HG03342 (cell line): ENCODE measurements around the gene GALNT11.
"Not testable (repeated sequence)": the region's sequence is repeated elsewhere in the genome, so short reads cannot be mapped to it uniquely, and the experiment has no call there.

Experiments
- ATAC-seq: cut with Tn5 transposase; IDR thresholded peaks from one replicate; pipeline ENCODE4 v1.9.1; 2021; ENCODE audit warnings: mild to moderate bottlenecking, moderate library complexity; ENCODE audit not compliant: unreplicated experiment

Gene GALNT11

DNA sequence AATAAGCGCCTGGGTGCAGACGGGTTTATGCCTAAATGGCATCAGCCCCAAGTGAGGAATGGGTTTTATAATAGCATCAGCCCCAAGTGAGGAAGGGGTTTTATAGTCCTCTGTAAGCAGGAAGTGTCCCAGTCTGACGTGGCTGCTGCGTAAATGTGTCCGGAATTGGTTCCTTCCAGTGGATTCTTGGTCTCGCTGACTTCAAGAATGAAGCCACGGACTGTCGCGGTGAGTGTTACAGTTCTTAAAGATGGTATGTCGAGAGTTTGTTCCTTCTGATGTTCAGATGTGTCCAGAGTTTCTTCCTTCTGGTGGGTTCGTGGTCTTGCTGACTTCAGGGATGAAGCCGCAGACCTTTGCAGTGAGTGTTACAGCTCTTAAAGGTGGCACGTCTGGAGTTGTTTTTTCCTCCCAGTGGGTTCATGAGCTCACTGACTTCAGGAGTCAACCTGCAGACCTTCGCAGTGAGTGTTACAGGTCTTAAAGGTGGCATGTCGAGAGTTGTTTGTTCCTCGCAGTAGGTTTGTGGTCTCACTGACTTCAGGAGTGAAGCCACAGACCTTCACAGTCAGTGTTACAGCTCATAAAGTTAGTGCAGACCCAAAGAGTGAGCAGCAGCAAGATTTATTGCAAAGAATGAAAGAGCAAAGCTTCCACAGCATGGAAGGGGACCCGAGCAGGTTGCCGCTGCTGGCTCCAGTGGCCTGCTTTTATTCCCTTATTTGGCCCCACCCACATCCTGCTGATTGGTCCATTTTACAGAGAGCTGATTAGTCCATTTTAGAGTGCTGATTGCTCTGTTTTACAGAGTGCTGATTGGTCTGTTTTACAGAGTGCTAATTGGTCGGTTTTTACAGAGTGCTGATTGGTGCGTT lies 2.3 kb downstream of the GALNT11 start:
- not testable (repeated sequence) for ATAC-seq

DNA sequence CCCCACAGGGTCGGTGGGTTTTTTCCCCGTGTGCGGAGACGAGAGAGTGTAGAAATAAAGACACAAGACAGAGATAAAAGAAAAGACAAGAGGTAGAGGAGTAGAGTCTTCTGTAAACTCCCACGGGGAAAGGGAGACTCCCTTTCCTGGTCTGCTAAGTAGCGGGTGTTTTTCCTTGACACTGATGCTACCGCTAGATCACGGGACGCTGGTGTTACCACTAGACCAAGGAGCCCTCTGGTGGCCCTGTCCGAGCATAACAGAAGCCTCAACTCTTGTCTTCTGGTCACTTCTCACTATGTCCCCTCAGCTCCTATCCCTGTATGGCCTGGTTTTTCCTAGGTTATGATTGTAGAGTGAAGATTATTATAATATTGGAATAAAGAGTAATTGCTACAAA lies 4.6 kb downstream of the GALNT11 start:
- ATAC-seq, result not testable (repeated sequence)

DNA sequence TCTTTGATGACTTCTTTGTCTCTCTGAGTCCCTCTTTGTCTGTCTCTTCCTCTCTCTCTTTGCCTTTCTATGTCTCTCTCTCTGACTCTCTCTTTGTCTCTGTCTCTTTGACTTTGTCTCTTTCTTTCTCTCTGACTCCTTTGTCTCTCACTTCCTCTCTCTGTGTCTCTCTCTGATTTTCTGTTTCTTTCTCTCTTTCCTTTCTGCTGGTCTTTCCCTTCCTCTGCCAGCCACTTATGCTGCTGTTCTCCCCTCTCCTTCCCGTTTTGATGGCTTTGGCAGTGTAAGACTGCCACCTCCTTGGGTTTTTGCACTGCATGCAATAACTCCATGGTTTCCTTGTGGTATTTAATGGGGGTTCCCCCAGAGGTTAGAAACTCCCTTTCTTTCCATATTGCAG lies 5.2 kb downstream of the GALNT11 start:
- ATAC-seq, result not testable (repeated sequence)

DNA sequence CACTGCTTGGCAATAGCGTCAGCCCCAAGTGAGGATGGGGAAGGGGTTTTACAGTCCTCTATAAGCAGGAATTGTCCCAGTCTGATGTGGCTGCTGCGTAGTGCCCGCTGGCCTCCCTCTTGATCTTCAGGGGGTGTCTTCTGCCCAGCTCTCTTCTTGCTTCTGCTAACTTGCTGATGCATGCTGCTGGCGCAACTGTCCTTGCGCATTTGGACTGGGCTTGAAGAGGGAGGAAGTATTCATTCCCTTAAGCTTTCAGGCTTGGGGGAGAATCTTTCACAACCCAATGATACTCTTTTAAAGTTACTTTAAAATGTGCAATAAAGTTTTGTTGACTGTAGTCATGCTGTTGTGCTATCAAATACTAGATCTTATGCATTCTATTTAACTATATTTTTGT lies 10.3 kb downstream of the GALNT11 start:
- ATAC-seq, result no peak

DNA sequence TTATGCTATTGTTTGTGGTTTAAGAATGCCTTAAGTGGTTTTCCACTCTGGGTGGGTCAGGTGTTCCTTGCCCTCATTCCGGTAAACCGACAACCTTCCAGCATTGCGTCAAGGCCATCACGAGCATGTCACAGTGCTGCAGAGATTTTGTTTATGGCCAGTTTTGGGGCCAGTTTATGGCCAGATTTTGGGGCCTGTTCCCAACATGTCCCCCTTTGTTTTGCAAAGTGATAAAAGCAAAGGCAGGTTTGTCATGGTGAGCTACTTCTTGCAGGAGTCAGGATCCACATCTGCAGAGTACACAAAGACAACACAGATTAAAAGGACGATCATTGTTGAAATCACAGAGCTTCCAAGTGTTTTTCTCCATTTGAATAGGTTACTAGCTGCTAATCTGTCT lies 12.9 kb downstream of the GALNT11 start:
- ATAC-seq, result not testable (repeated sequence)

DNA sequence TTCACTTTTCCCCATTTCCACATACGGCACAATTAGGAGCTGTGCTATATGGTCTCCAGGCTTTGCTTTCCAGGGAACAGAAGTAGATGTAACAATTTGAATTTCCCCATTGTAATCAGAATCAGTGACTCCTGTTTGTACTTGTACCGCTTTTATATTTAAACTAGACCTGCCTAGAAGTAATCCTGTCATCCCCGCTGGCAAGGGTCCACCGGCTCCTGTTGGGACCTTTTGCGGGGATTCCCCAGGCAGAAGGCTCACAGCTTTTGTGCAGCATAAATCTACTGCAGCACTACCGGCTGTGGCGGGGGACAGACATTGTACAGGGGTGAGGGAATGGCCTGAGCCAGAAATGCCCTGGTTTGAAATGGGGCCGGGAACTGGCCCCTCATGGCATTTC lies 17.6 kb downstream of the GALNT11 start:
- not testable (repeated sequence) for ATAC-seq

DNA sequence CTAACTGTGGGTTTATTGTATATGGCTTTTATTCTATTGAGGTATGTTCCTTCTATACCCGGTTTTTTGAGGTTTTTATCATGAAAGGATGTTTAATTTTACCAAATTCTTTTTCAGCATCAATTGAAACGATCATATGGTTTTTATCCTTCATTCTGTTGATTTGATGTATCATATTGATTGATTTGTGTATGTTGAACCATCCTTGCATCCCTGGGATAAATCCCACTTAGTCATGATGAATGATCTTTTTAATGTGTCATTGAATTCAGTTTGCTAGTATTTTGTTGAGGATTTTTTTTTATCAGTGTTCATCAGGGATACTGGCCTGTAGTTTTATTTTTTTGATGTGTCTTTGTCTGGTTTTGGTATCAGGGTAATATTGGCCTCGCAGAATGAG lies 19.4 kb downstream of the GALNT11 start:
- not testable (repeated sequence) for ATAC-seq

DNA sequence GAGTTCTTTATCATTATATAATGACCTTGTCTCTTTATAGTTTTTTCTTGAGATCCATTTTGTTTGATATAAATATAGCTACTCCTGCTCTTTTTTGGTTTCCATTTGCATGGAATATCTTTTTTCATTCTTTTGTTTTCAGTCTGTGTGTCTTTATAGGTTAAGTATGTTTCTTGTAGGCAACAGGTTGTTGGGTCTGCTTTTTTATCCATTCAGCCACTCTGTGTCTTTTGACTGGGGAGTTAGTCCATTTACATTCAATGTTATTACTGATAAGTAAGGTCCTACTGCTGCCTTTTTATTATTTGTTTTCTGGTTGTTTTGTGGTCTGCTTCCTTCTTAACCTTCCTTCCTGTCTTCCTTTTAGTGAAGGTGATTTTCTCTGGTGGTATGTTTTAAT lies 21.1 kb downstream of the GALNT11 start:
- ATAC-seq, result no peak

DNA sequence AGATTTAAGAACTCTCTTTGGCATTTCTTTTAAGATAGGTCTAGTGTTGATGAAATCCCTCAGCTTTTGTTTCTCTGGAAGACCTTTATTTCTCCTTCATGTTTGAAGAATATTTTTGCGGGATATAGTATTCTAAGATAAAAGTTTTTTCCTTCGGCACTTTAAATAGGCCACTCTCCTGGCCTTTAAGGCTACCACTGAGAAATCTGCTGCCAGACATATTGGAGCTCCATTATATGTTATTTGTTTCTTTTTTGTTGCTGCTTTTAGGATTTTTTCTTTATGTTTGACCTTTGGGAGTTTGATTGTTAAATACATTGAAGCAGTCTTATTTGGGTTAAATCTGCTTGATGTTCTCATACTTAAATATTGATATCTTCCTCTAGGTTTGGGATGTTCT lies 22.6 kb downstream of the GALNT11 start:
- no peak for ATAC-seq

DNA sequence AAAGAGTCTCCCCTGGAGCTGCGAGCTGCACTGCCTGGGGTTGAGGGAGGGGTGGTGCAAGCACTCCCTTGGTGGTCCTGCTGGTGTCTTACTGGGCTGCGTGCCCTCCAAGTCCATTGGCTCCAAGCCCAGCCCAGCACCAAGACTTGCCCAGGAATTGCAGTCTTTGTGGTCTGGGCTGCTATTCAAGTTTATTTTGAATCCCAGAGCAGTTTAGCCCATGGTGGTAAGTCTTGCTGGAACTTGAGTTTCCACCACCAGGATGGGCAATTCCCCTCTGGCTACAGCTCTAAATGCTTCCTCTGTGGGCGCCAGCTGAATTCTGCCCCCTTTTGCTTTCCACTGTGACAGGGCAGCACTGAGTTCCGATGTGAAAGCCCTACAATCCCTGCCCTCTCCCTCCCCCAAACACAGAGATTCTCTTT lies 25.1 kb downstream of the GALNT11 start:
- no peak for ATAC-seq

DNA sequence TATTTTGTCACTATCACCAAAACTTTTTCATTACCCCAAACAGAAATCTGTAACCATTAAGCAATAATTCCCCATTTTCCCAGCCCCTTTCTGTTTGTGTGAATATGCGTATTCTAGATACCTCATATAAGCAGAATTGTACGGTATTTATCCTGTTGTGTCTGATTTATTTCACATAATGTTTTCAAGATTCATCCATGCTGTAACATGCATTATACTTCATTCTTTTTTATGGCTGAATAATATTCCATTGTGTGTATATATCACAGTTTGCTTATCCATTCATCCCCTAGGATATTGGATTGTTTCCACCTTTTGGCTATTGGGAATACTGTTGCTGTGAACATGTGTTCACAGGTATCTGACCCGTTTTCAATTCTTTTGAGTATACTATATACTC lies 26.5 kb downstream of the GALNT11 start:
- no peak for ATAC-seq

DNA sequence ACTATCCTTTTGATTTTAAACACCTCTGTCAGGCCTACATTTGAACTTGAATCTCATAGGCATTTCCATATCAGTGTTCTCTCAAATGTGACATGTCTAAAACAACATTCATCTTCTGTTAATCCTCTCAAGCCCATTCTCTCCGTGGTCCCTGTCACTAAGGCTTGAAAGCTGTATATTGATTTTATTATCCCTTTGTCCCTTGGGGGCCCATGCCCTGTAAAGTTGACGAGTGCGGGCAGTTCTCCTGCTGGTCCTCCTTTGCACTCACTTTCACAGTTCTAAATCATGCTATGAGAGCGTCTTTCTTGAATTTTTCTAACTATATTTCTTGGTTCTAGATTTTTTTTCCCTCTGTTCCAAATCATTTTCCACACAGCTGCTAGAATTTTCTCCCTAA lies 27.3 kb downstream of the GALNT11 start:
- ATAC-seq, result no peak

DNA sequence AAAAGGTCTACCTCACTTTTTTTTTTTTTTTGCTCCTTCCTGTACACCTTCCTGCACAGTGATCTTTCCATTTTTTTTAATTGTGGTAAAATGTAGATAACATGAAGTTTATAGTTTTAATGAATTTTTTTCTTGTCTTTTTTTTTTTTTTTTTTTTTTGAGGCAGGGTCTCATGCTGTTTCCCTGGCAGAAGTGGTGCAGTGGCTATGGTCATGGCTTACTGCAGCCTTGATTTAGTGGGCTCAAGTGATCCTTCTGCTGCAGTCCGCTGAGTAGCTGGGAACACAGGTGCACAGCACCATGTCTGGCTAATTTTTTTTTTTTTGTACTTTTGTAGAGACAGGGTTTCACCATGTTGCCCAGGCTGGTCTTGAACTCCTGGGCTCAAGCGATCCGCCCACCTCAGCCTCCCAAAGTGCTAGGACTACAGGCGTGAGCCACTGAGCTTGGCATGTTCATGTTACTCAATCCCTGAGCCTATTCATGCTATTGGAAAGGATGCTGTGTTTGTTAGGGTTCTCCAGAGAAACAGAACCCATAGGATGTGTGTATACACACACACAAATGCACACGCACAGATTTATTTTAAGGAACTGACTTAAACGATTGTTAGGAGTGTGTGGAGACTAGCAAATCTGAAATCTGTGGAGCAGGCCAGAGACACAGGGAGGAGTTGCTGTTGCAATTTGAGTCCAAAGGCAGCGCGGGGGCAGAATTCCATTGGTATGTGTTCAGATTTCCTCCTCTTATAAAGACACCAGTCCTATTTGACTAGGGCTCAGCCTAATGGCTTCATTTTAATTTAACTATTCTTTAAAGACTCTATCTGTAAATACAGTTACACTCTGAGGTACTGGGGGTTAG lies 29.1 kb downstream of the GALNT11 start:
- no peak for ATAC-seq

DNA sequence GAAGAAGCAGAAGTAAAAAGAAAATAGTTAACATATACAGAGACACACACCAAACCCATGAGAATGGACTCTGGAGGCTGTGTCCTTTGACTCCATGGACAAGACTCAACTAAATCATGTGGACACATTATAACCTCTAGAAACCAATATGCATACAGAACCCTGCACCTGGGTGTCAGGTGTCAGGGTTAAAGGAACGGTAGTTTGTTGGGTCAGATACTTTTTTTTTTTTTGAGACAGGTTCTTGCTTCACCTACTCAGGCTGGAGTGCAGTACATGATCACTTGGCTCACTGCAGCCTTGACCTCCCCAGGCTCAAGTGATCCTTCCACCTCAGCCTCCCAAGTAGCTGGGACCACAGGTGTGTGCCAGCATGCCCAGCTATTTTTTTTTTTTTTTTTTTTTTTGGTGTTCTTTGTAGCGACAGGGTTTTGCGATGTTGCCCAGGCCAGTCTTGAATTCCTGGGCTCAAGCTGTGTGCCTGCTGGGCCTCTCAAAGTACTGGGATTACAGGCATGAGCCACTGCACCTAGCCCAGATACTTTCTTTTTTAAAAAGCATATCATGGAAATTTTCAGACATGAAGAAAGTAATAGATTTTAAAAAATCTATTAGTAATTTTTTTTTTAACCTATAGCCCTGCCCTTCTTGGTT lies 31.3 kb downstream of the GALNT11 start:
- ATAC-seq, result no peak

DNA sequence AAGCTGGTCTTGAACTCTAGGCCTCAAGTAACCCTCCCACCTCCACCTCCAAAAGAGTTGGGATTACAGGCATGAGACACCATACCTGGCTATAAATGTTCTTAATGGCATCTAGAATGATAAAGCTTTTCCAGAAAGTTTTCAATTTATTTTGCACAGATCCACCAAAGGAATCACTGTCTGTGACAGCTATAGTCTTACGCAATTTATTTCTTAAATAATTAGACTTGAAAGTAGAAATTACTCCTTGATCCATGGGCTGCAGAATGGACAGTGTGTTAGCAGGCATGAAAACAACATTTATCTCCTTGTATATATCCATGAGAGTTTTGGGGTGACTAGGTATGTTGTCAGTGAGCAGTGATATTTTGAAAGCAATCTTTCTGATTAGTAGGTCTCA lies 33.8 kb downstream of the GALNT11 start:
- ATAC-seq, result no peak

DNA sequence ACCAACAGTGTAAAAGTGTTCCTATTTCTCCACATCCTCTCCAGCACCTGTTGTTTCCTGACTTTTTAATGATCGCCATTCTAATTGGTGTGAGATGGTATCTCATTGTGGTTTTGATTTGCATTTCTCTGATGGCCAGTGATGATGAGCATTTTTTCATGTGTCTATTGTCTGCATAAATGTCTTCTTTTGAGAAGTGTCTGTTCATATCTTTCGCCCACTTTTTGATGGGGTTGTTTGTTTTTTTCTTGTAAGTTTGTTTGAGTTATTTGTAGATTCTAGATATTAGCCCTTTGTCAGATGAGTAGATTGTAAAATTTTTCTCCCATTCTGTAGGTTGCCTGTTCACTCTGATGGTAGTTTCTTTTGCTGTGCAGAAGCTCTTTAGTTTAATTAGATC lies 35.6 kb downstream of the GALNT11 start:
- ATAC-seq, result not testable (repeated sequence)

DNA sequence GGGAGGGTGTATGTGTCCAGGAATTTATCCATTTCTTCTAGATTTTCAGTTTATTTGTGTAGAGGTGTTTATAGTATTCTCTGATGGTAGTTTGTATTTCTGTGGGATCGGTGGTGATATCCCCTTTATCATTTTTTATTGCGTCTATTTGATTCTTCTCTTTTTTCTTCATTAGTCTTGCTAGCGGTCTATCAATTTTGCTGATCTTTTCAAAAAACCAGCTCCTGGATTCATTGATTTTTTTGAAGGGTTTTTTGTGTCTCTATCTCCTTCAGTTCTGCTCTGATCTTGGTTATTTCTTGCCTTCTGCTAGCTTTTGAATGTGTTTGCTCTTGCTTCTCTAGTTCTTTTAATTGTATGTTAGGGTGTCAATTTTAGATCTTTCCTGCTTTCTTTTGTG lies 37.7 kb downstream of the GALNT11 start:
- not testable (repeated sequence) for ATAC-seq

DNA sequence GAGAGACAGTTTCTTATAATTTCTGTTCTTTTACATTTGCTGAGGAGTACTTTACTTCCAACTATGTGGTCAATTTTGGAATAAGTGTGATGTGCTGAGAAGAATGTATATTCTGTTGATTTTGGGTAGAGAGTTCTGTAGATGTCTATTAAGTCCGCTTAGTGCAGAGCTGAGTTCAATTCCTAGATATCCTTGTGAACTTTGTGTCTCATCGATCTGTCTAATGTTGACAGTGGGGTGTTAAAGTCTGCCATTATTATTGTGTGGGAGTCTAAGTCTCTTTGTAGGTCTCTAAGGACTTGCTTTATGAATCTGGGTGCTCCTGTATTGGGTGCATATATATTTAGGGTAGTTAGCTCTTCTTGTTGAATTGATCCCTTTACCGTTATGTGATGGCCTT lies 38.3 kb downstream of the GALNT11 start:
- not testable (repeated sequence) for ATAC-seq

DNA sequence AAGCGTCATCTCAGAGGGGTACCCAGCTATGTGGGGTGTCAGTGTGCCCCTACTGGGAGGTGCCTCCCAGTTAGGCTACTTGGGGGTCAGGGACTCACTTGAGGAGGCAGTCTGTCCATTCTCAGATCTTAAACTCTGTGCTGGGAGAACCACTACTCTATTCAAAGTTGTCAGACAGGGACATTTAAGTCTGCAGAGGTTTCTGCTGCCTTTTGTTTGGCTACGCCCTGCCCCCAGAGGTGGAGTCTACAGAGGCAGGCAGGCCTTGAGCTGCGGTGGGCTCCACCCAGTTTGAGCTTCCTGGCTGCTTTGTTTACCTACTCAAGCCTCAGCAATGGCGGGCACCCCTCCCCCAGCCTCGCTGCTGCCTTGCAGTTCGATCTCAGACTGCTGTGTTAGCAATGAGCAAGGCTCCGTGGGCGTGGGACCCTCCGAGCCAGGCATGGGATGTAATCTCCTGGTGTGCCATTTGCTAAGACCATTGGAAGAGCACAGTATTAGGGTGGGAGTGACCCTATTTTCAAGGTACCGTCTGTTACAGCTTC lies 40.4 kb downstream of the GALNT11 start:
- not testable (repeated sequence) for ATAC-seq

DNA sequence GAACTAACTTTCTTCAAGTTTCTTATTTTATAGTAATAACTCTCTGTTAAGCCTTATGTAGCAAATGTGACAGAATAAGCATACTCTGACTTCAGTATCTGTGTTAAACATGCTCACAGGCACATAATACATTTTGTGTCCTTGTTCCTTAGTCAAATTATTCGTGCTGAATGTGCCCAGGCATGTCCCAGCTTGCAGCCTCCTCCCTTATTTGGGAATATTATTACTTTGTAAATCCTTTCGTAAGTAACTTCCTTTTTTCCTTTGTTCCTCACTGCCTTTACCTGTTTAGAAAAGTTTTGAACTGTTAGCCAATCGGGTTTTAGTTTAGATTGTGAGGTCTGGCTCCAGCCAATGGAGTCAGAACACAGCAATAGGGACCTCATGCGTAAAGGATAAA lies 46.9 kb downstream of the GALNT11 start:
- no peak for ATAC-seq

DNA sequence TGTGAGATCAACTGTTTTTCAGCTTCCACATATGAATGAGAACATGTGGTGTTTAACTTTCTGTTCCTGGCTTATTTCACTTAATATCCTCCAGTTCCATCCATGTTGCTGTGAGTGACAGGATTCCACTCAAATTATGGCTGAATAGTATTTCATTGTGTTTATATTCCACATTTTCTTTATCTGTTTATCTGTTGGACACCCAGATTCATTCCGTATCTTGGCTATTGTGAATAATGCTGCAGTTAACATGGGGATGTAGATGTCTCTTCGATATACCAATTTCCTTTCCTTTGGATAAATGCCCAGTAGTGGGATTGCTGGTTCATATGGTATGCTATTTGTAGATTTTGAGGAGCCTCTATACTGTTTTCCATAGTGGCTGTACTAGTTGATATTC lies 47.9 kb downstream of the GALNT11 start:
- ATAC-seq, result no peak
